ENCODE results near the gene H2BK1.

The H2BK1 gene

DNA sequence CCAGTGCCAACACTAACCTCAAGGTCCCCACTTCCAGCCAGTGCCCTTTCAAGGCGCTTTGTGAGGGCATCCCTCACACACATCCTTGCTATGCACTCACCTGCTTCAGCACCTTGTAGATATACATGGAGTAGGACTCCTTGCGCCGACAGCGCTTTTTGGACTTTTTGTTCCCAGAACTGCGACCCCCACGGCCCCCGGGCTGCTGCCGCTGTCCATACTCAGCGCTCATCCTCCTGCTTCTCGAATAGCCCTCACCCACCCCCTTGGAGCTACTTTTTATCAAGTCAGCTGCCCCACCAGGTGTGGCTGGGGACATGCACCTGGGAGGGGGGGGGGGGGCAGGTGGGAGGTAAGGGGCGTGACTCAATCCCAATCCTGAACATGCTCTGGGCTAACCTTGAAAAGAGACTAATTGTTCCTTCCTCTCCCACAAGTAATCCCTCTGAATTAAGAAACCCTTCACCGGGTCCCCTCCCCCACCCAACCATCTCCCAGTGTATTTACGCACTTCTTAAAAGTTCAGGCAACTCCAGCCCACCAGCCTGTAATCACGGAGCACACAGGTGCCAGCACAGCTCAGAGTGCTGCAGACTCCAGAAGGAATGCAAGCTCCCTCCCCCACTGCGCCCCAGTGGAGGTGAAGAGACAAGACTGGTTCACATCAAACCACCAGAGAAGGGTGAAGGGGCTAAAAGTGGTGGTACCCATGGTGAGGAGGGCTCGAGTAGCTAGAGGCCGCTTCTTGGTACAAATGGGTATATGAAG is at the start of gene H2BK1:
H2BK1 (minus strand) TSS at position 402 of the 768 bp plus-strand sequence; CDS start at position 232, 170 bp downstream.
- TF ChIP-seq, protein P1, sequence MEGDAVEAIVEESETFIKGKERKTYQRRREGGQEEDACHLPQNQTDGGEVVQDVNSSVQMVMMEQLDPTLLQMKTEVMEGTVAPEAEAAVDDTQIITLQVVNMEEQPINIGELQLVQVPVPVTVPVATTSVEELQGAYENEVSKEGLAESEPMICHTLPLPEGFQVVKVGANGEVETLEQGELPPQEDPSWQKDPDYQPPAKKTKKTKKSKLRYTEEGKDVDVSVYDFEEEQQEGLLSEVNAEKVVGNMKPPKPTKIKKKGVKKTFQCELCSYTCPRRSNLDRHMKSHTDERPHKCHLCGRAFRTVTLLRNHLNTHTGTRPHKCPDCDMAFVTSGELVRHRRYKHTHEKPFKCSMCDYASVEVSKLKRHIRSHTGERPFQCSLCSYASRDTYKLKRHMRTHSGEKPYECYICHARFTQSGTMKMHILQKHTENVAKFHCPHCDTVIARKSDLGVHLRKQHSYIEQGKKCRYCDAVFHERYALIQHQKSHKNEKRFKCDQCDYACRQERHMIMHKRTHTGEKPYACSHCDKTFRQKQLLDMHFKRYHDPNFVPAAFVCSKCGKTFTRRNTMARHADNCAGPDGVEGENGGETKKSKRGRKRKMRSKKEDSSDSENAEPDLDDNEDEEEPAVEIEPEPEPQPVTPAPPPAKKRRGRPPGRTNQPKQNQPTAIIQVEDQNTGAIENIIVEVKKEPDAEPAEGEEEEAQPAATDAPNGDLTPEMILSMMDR (IDR thresholded peaks at IDR 0.05; ENCODE audit: low read length, missing control alignments), result no peak
- DNase-seq (ENCODE audit: low read depth), result no peak
- no peak within 1 kb of the TSS for H3K4me3 ChIP-seq (replicated peaks; ENCODE audit: low read depth, low read length)

DNA sequence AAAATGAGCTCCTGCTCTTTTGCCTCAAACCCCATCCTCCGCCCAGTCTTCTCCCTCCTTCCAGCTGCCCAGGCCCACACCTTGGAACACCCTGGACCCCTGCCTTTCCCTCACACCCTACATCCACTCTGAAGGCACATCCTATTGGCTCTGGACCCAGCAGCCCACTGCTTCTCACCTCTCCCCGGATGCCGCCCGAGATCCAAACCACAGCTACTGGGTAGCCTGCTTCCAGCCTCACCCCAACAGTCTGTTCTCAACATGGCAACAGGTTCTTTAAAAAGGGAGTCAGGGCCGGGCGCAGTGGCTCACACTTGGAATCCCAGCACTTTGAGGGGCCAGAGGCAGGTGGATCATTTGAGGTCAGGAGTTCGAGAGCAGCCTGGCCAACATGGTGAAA is 47.7 kb upstream of the H2BK1 start:
- TF ChIP-seq, protein P1 (IDR thresholded peaks at IDR 0.05; ENCODE audit: low read length, missing control alignments), result no peak
- H3K4me3 ChIP-seq (replicated peaks; ENCODE audit: low read depth, low read length), result no peak overlapping the region
- DNase-seq (ENCODE audit: low read depth), result no peak

DNA sequence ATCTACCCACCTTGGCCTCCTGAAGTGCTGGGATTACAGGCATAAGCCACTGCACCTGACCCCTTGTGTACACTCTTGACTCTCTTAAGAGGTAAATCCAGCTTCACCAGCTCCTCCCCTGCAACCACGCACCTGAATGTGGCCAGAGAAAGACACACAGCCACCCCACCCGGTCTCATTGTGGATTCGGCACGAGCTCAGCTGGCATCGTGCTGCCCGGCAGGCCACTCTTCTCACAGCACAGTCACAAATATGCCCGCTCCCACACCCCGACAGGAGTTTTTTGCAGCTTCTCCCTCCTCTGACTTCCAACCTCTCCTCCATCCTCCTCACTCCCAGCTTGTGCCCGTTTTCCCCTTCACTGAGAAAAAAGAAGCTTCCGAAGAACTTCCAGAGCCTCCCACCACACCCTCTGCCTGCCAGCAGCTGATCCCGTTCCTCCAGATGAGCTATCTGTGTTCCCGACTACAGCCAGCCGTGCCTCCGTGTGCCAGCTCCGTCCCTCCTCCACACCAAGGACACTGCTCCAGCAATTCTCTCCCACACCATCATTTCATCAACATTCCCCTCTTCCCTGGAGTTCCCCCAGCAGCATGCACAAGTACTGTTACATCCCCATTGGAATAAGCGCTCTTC is 46.2 kb upstream of the H2BK1 start:
- TF ChIP-seq, protein P1 (IDR thresholded peaks at IDR 0.05; ENCODE audit: low read length, missing control alignments), result no peak
- DNase-seq (ENCODE audit: low read depth), result peak; percentile 29
- H3K4me3 ChIP-seq (replicated peaks; ENCODE audit: low read depth, low read length), result no peak overlapping the region

DNA sequence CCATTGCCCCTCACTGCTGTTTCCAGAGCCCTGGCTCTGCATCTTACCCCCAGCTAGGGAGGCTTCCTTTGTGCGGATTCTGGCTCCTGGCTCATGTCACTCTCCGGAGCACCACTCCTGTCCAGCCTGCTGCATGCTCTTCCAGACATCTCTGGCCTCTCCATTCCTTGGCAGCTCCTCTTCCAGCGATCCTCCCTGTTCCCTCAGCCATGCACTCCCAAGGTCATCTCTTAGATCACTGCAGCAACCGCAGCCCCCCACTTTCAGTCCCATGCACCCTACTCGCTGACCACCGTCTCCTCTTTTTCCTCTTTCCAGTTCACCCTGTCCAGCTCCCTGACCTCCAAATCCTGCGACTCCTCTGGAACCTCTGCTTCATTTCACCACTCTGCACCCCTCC is 45.1 kb upstream of the H2BK1 start:
- no peak overlapping the region for H3K4me3 ChIP-seq (replicated peaks; ENCODE audit: low read depth, low read length)
- TF ChIP-seq, protein P1 (IDR thresholded peaks at IDR 0.05; ENCODE audit: low read length, missing control alignments), result no peak
- no peak for DNase-seq (ENCODE audit: low read depth)

DNA sequence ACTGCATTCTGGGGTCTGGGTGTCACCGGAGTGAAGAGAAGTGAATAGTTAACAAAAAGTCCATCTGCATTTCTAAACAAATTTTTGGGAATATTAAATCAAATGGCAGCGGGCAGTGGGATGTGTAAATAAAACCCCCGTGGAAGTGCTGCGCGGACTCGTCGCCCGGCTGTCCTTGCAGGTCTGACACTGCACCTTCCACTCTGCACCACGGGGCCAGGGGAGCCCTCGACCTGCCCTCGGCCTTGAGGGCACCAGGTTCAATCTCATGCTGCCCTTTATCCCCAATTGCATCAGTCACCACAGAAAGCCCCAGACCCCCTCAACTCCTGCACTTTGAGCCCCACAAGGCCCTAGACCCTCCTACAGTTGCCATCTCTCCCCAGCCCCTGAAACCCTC is 44.6 kb upstream of the H2BK1 start:
- no peak overlapping the region for H3K4me3 ChIP-seq (replicated peaks; ENCODE audit: low read depth, low read length)
- DNase-seq (ENCODE audit: low read depth), result no peak
- TF ChIP-seq, protein P1 (IDR thresholded peaks at IDR 0.05; ENCODE audit: low read length, missing control alignments), result no peak

DNA sequence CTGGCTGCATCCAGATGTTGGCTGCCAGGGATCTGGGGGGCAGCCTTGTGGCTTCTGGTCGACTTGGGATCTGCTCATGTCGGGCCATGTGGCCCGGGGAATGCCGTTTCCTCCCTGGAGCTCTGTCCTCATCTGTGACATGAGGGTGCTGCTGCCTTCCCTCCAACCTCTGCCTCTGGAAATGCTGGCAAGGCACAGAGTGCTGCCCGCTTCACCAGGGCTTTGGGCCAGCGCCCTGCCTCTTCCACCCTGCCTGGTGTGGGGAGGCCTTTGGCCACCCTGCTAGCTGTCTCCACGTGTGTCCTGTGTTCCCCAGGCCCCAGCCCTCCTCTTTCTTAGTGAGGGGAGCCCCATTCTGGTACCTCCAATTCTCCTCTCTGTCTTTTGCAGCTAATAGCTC is 44.0 kb upstream of the H2BK1 start:
- no peak overlapping the region for H3K4me3 ChIP-seq (replicated peaks; ENCODE audit: low read depth, low read length)
- TF ChIP-seq, protein P1 (IDR thresholded peaks at IDR 0.05; ENCODE audit: low read length, missing control alignments), result no peak
- no peak for DNase-seq (ENCODE audit: low read depth)

All from fibroblast of pulmonary artery (primary cell).